GM12874 (cell line): ENCODE measurements around the gene IL10RA.

Experiments
- TF ChIP-seq, protein P1 (sequence below): IDR thresholded peaks from 2 replicates; pipeline ENCODE4 v1.5.1; 2011; ENCODE audit warnings: low read depth, mild to moderate bottlenecking, control low read depth, low read length, moderate library complexity; ENCODE audit not compliant: insufficient read depth

Gene IL10RA

DNA sequence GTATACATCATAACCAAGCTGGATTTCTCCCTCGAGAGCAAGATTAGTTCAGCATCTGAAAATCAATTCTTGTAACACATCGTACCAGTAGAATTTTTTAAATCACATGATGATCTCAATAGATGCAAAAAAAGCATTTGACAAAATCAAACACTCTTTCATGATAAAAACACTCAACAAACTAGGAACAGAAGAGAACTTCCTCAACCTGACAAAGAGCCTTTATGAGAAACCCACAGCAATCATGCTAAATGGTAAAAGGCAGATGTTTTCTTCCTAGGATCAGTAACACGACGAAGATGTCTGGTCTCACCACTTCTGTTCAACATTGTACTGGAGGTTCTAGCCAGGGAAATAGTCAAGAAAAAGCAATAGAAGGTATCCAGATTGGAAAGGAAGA lies 56.6 kb downstream of the IL10RA start:
- TF ChIP-seq, protein P1, sequence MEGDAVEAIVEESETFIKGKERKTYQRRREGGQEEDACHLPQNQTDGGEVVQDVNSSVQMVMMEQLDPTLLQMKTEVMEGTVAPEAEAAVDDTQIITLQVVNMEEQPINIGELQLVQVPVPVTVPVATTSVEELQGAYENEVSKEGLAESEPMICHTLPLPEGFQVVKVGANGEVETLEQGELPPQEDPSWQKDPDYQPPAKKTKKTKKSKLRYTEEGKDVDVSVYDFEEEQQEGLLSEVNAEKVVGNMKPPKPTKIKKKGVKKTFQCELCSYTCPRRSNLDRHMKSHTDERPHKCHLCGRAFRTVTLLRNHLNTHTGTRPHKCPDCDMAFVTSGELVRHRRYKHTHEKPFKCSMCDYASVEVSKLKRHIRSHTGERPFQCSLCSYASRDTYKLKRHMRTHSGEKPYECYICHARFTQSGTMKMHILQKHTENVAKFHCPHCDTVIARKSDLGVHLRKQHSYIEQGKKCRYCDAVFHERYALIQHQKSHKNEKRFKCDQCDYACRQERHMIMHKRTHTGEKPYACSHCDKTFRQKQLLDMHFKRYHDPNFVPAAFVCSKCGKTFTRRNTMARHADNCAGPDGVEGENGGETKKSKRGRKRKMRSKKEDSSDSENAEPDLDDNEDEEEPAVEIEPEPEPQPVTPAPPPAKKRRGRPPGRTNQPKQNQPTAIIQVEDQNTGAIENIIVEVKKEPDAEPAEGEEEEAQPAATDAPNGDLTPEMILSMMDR = no peak

DNA sequence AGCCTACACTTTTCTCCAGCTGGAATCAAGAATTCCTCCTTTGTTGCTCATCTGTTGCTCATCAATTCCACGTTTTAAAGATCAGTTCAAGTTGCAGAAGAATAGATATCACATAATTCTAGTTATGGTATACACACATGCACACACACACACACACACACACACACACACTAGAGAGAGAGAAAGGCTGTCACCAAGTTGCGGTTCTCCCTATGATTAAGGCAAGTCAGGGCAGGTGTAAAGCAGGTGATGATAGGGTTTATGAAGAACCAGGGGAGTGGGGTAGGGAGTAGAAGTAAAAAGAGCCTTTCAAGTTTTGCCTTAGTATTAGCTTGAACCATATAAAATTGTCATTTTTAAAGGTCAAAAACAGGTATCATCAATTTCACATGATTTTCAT lies 59.0 kb downstream of the IL10RA start:
- TF ChIP-seq, protein P1 = no peak

DNA sequence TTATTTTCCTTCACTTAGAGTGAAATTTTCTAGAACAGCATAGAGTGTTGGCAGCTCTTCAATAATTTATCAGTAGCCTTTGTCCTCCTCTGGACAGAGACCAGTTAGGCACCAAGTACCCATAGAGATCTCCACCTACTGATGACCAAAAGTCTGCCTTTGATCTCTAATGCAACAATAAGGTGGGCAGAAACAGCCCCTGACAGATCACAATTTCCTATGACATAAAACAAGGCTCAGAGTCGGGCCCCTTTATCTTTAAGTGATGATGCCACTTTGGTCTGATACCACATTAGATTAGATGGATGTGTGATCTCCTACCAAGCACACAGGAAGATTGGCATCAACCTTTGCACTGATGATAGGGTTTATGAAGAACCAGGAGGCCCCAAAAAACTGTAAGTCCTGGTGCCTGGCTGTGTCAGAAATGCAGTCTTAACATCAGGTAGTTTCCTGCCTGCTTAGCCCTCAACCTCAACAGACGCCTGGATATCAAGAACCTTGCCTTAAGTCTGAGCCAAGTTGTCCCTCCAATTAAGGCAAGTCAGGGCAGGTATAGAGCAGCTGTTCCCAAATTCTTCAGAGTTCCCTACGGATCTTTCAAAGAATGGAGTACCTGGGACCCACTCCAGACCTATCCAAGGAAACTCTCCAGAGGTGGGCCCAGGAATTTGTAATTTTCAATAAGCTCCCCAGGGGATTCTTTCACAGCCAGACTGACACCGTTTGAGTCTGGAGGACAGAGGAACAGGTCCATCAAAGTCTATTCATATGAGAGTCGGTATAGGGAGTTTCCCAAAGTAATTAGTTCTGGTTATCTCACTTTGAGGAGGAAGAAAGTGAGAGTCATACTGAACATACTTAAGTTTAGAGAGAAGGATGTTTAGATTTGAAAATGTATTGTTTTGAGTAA lies 60.1 kb downstream of the IL10RA start:
- TF ChIP-seq, protein P1 = no peak

DNA sequence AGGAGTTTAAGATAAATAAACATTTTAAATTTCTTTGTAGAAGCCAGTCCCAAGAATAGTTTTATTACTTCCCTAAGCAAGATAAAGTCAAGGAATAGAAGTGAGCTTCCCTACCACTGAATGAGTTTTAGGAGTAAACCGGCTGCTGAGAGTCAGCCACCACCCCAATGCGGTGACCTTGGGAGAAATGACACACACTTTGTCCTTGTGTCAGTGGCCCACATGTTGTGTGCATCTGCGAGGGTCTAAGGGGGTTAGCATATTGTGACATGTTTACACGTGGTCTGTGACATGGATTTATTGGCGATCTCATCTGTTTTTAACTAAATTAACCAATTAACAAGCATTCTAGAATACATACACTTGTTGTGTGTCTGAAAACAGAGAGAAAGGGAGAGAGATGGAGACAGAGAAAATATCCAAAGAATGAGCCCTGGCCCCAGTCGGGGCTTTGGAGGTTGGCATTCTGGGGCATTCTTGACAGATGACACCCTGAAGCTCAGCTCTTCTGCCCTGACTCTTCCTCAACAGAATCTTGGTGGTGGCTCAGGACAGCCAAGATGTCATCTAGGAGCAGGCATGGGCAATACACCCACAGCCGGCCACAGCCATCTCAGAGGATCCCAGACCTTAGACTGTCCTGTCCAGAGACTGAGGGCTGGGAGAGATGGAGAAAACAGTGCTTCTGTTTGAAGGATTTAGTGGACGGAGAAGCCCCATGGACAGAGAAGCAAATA lies 60.9 kb downstream of the IL10RA start:
- TF ChIP-seq, protein P1 = no peak

DNA sequence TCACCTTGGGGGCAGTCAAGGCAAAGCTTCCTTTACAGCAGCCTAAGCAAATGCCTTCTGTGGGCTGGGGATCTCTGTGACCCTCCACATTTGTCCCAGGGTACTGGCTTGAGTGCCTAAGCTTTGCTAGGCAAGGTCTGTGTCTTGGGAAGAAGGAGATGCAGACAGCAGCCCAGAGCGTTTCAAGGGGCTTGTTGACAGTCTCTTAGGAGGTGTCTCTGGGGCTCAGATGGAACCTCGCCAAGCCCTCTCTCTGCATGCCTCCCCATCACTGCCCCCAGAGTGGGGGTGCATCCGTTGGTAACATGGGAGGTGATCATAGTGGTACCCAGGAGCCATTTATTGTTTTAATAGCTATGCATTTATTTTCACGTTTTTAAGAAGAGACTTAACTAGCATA lies 61.6 kb downstream of the IL10RA start:
- TF ChIP-seq, protein P1 = no peak

DNA sequence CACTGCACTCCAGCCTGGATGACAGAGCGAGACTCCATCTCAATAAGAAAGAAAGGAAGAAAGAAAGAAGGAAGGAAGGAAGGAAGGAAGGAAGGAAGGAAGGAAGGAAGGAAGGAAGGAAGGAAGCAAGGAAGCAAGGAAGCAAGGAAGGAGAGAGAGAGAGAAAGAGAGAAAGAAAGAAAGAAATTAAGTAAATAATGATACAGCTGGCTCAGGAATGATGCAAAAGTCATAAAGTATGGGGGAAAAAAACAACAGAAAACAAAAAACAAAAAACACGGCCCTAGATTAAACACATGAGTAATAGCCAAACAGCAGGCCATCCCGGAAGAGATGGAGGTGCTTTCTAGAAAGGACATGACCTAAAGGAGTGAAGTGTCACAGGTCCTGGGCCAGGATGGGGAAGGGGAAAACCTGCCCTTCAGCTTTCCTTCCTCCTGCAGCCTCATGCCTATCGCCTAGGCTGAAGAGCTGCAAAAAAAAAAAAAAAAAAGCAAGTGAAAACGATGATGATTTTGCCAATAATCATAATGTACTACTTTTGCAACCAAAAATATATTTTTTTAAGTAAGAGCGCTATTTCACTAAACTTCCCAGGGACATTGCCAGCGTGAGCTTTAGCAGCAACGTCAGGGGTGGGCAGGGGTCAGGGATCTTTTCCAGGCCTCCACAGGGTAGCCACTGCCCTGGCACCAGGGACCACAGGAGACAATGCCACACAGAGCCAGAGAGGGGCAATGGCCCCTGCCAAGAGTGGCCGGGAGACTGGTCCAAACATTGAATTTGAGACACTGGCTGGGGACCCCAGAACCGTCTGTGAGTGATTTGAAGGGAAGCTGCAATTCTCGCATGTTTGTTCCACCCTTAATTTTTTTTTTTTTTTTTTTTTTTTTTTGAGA lies 62.5 kb downstream of the IL10RA start:
- TF ChIP-seq, protein P1 = no peak

DNA sequence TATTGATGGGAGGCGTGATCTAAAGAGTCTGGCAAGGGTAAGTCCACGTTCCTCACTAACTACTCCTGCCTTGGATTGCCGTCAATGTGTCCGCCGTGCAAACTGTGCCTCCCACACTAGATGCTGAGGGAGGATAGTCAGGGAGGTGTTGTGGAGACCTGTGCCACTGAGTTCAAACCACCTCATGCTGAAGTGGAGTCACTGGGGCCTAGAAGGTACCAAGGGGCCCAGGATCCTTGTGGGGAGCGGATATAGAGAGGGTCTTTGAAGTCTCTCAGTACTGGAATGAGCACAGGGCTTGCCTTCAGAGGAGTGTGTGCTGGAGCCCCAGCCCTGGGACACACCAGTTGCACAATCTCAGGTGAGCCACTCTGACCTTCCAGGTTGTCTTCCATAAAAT lies 63.6 kb downstream of the IL10RA start:
- TF ChIP-seq, protein P1 = no peak
